Activated T-cell treated with anti-CD3 and anti-CD28 coated beads, Interleukin-2, amount 50 U/mL, for 24 hours (primary cell): ENCODE data around the gene ANO4.

Experiments
- DNase-seq: peaks from one replicate; pipeline ENCODE4 v3.0.0-alpha.2; 2020
- H3K27ac Mint-ChIP-seq: 2 replicates; pipeline ENCODE4 v1.8.0; 2020; ENCODE audit warnings: mild to moderate bottlenecking, mixed read lengths
- H3K27me3 Mint-ChIP-seq: 2 replicates; pipeline ENCODE4 v1.8.0; 2020; ENCODE audit warnings: mixed read lengths
- H3K36me3 Mint-ChIP-seq: 2 replicates; pipeline ENCODE4 v1.8.0; 2020; ENCODE audit warnings: low read depth, mixed read lengths
- H3K4me1 Mint-ChIP-seq: 2 replicates; pipeline ENCODE4 v1.8.0; 2020; ENCODE audit warnings: low read depth, mixed read lengths
- H3K4me3 Mint-ChIP-seq: 2 replicates; pipeline ENCODE4 v1.8.0; 2020; ENCODE audit warnings: mild to moderate bottlenecking, moderate library complexity, mixed read lengths
- H3K9me3 Mint-ChIP-seq: 2 replicates; pipeline ENCODE4 v1.8.0; 2020; ENCODE audit warnings: mixed read lengths

ANO4 gene

DNA sequence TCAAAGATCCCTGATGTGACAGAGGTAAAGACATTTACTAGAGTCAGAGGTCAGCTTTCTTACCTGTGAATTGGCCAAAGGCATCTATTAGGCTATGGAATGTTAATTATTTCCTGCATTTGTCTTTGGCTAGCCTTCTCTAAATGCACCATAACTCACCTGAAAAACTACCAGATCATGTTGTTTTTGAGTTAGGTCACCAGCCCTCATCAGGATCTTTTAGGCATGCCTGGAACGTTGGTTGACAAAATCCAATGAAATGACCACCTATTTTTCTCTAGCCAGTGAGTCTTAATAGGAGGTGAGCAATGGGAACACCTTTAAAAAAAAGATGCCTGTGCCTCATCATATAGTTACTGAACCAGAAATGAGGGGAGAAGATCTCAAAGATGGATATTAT, 46.2 kb downstream of the ANO4 start:
- H3K27me3 Mint-ChIP-seq, result no peaks in the 10 kb centered on the region
- no peak overlapping the region for H3K4me3 Mint-ChIP-seq
- no peak for DNase-seq
- no peak overlapping the region for H3K27ac Mint-ChIP-seq
- peaks cover 3% of the 10 kb centered on the region for H3K9me3 Mint-ChIP-seq
- no peaks in the 10 kb centered on the region for H3K36me3 Mint-ChIP-seq
- no peaks in the 10 kb centered on the region for H3K4me1 Mint-ChIP-seq

DNA sequence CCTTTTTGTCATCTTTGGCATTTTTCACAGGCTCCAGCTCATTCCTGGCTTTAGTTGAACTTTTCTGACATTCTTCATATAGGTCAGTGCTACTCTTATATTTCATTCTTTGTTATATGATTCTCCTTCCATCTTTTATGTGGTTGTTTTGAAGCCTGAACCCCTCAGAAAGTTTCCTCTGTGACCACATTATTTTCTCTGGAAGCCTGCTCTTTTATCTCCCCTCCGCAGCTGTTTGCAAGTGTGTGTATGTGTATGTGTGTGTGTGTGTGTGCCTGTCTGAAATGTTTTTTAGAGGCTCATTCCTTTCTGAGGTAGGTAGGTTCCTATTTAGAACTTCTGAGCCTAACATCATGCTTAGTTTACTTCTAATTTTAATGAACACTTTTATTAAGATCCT, 47.6 kb downstream of the ANO4 start:
- H3K27me3 Mint-ChIP-seq, result no peaks in the 10 kb centered on the region
- no peak overlapping the region for H3K4me3 Mint-ChIP-seq
- H3K27ac Mint-ChIP-seq, result no peak overlapping the region
- DNase-seq, result no peak
- H3K9me3 Mint-ChIP-seq, result peaks cover 3% of the 10 kb centered on the region
- no peaks in the 10 kb centered on the region for H3K4me1 Mint-ChIP-seq
- H3K36me3 Mint-ChIP-seq, result no peaks in the 10 kb centered on the region

DNA sequence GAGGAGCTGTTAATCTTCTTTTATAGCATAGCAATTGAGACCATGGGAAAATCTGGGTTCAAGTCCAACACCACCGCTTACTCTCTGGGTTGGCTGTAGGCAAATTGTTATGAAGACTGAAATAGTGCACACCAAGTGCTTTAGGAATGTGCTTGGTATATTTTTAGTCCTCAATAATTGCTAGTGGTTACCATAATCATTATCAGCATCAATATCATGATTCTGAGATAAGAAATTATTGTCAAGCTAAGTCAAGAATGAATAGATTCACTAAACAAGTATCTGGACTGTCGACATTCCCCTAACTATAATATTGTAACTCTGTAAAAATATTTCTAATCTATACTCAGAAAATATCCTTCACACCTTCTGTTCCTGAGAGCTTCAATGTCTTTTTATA, 48.5 kb downstream of the ANO4 start:
- H3K4me1 Mint-ChIP-seq, result no peaks in the 10 kb centered on the region

DNA sequence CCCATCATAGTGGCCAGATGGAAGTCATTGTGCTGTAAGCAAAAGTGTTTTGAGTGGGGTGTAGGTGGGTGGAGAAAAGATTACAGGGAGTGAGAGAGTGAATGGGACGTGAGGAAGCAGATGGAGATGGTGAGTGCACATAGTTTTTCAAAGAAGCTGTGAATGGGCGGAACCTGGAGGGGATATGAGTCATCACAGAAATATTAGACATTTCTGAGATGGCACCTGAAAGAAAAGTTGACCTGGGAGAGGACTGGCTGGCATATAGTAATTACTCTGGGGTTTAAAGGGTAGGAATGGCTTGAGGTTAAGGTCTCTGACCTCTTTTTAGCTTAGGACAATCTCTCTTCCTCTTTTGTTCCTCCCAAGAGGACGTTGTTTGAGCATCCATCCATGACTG, 50.5 kb downstream of the ANO4 start:
- H3K27ac Mint-ChIP-seq, result no peak overlapping the region
- H3K36me3 Mint-ChIP-seq, result no peaks in the 10 kb centered on the region
- no peaks in the 10 kb centered on the region for H3K4me1 Mint-ChIP-seq
- no peak for DNase-seq
- no peak overlapping the region for H3K4me3 Mint-ChIP-seq
- no peaks in the 10 kb centered on the region for H3K27me3 Mint-ChIP-seq
- H3K9me3 Mint-ChIP-seq, result peaks cover 3% of the 10 kb centered on the region

More for the DNA sequence above, 48.5 kb downstream of the ANO4 start:
- Mint-ChIP-seq H3K9me3 (peaks cover 3% of the 10 kb centered on the region), H3K27me3 (no peaks in the 10 kb centered on the region), H3K4me3 (no peak overlapping the region), H3K27ac (no peak overlapping the region), H3K36me3 (no peaks in the 10 kb centered on the region)
- DNase-seq, result no peak

DNA sequence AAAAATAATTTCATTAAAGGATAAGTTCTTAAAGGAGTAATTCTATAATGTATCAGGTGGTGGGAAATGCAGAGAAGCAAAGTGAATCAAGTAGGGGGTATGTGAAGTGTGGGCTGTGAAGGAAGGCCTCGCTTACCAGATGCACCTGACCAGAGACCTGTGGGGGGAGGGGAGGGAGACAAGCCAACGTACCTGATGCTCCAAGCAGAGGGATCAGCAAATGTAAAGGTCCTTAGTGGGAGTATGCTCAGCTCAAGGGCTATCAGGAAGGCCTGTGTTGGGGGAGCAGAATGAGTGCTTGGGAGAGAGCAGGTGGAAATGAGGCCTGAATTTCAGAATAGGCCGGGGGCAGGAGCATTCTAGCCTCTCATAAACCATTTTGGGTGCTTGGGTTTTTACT, 57.1 kb downstream of the ANO4 start:
- Mint-ChIP-seq H3K27ac (no peak overlapping the region), H3K4me1 (no peaks in the 10 kb centered on the region), H3K27me3 (no peaks in the 10 kb centered on the region), H3K4me3 (no peak overlapping the region), H3K9me3 (no peaks in the 10 kb centered on the region), H3K36me3 (no peaks in the 10 kb centered on the region)
- no peak for DNase-seq

DNA sequence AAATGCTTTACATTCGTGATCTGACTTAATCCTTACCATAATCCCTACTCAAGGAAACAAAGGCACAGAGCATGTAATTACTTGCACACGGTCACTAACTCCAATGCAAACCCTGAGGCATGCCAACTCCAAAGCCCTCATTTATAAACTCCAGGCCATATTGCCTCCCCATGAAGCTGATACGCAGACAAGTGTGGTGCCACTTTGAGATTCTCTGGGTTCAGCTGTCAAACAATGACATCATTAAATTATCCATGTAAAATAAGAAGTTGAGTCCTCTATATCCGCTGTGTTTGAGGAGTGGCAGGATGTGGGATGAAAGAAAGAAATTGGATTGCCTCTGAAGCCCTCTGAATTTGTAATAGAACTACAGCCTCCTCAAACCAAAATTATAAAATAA, 62.8 kb downstream of the ANO4 start:
- Mint-ChIP-seq H3K4me3 (no peak overlapping the region), H3K4me1 (no peaks in the 10 kb centered on the region), H3K27ac (no peak overlapping the region), H3K9me3 (no peaks in the 10 kb centered on the region), H3K36me3 (no peaks in the 10 kb centered on the region), H3K27me3 (no peaks in the 10 kb centered on the region)
- no peak for DNase-seq

DNA sequence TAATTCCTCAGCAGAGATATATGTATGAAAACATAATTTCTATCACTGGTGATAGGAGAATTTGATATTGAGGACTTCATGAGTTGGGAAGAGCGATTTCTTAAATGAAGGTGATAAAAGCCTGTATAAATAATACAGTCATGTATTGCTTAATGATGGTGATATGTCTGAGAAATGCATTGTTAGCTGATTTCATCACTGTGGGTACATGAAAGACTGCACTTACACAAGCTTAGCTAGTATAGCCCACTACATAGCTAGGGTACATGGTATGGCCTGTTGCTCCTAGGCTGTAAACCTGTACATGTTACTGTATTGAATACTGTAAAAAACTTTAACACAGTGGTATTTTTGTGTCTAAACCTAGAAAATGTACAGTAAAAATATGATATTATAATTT, 63.4 kb downstream of the ANO4 start:
- no peaks in the 10 kb centered on the region for H3K36me3 Mint-ChIP-seq
- no peak overlapping the region for H3K4me3 Mint-ChIP-seq
- no peaks in the 10 kb centered on the region for H3K27me3 Mint-ChIP-seq
- H3K27ac Mint-ChIP-seq, result no peak overlapping the region
- H3K4me1 Mint-ChIP-seq, result no peaks in the 10 kb centered on the region
- no peaks in the 10 kb centered on the region for H3K9me3 Mint-ChIP-seq
- DNase-seq, result no peak

DNA sequence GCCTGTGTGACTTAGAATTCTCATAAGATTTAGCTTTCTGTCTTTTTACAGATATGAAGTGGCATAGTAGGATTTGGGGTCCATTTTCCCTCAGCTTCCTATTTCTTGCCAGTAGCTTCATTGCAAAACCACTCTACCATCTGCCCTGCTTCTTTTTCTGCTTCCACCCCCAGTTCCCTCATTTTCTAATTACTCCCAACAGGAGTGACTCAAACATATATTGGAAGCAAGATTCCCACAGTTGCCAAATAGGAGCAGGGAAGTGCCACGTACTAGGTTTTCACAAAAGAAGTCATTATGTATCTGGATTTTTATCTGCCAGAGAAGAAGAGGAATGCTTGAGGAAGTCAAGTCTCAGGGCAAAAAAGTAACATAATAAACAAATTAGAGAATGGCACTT, 64.1 kb downstream of the ANO4 start:
- no peaks in the 10 kb centered on the region for H3K36me3 Mint-ChIP-seq
- no peaks in the 10 kb centered on the region for H3K9me3 Mint-ChIP-seq
- H3K27ac Mint-ChIP-seq, result no peak overlapping the region
- no peaks in the 10 kb centered on the region for H3K4me1 Mint-ChIP-seq
- no peaks in the 10 kb centered on the region for H3K27me3 Mint-ChIP-seq
- DNase-seq, result no peak
- H3K4me3 Mint-ChIP-seq, result no peak overlapping the region

DNA sequence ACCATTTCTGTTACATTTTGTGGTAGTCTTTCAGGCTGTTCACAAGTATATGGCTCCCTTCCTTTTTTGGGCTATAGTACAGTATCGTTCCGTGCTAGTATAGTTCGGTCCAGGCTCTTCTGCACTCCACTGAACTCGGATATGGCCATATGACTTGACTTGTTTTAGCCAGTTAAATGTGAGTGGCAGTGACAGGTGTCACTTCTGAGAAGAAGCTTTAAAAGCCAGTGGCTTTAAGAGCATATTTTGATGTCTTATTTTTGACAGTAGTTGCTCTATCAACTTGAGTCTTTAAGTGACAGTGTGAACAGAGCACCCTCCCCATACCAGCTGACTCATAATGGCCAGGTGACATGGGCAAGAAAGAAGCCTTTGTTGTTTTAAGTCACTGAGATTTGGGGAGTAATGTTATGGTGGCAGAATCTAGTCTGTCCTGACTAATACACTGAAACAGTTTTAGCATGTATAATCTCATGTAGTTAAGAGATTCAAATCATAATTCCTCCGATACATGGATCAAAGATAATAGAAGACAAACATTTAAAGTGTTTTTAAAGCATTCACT, 64.6 kb downstream of the ANO4 start:
- H3K9me3 Mint-ChIP-seq, result no peaks in the 10 kb centered on the region
- H3K27ac Mint-ChIP-seq, result no peak overlapping the region
- no peak overlapping the region for H3K4me3 Mint-ChIP-seq
- H3K36me3 Mint-ChIP-seq, result no peaks in the 10 kb centered on the region
- no peaks in the 10 kb centered on the region for H3K27me3 Mint-ChIP-seq
- no peak for DNase-seq
- no peaks in the 10 kb centered on the region for H3K4me1 Mint-ChIP-seq

DNA sequence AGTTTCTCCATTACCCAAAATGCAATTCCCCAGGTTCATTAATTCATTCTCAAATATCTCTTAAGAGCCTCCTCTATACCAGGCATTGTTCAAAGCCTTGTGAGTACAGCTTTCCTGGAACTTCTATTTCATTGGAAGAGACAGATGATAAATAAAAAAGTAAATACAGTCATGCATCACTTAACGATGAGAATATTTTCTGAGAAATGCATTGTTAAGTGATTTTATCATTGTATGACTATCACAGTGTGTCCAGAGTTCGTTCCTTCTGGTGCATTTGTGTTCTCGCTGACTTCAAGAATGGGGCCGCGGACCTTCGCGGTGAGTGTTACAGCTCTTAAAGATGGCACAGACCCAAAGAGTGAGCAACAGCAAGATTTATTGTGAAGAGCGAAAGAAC, 66.0 kb downstream of the ANO4 start:
- Mint-ChIP-seq H3K4me1 (no peaks in the 10 kb centered on the region), H3K27me3 (no peaks in the 10 kb centered on the region), H3K36me3 (no peaks in the 10 kb centered on the region), H3K9me3 (no peaks in the 10 kb centered on the region), H3K4me3 (no peak overlapping the region), H3K27ac (no peak overlapping the region)
- no peak for DNase-seq

DNA sequence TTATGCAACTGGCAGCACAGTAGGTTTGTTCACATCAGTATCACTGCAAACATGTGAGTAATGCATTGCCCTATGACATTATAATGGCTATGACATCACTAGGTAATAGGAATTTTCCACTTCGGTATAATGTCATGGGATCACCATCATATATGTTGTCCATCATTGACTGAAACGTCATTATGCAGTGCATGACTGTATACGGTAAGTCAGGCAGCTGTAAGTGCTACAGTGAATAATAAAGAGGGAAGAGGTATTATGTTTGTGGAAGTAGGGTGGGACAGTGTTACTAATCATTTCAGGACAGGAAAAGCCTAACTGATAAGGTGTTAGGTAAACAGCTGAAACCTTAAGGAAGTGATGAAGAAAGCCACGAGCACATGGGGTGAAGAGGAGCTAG, 68.1 kb downstream of the ANO4 start:
- DNase-seq, result no peak
- Mint-ChIP-seq H3K4me3 (no peak overlapping the region), H3K36me3 (no peaks in the 10 kb centered on the region), H3K27me3 (no peaks in the 10 kb centered on the region), H3K9me3 (no peaks in the 10 kb centered on the region), H3K4me1 (no peaks in the 10 kb centered on the region), H3K27ac (no peak overlapping the region)

DNA sequence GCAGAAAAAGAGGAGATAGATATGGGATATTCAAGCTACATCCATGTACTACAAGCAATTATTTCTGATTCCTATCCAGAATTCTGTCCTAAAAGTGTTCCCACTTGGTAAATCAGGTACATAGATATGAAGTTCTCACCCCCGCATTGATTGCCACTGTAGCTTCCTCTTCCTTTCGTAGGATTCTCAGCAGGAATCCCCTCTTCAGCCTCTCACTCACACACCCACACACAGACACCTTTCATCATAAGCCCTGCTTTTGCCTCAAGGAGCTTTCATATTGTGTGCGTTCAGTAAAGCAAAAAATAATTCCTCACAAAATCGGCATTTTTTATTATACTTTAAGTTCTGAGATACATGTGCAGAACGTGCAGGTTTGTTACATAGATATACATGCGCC, 69.8 kb downstream of the ANO4 start:
- Mint-ChIP-seq H3K27me3 (no peaks in the 10 kb centered on the region), H3K36me3 (no peaks in the 10 kb centered on the region), H3K27ac (no peak overlapping the region), H3K9me3 (no peaks in the 10 kb centered on the region), H3K4me3 (no peak overlapping the region), H3K4me1 (no peaks in the 10 kb centered on the region)
- no peak for DNase-seq

DNA sequence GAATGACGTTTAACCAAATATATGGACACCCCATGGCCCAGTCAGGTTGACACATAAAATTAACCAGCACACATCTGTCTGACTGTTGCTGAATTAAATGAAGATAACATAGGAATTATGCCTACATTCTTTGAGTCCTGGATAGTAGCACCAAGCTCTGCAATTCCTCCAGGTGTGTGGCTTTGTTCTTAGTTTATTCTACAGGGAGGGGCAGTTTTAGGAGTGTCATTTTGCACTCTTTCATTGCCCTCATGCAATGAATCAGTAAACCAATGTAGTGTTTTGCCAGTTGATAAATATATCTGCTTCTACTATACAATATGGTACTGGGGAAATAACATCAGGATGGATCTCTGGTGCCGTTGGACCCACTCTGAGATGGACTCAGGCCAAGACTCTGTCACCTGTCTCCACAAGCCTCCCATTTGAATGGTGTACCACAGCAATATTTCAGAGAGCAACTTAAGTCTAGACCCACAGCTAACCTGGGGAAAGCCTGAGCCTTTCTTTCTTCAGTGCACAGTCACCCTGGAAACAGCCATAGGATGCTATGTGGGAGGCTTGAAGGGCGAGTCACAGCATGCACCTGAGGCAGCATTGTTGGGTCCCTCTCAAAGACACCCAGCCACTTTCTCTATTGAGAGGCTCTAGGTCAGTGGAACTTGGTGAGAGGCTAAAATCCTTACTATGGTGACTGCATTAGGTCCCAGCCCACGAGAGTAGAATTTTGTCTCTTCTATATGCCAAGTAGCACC, 73.2 kb downstream of the ANO4 start:
- no peaks in the 10 kb centered on the region for H3K4me1 Mint-ChIP-seq
- H3K27me3 Mint-ChIP-seq, result no peaks in the 10 kb centered on the region
- H3K9me3 Mint-ChIP-seq, result peaks cover under 1% of the 10 kb centered on the region

DNA sequence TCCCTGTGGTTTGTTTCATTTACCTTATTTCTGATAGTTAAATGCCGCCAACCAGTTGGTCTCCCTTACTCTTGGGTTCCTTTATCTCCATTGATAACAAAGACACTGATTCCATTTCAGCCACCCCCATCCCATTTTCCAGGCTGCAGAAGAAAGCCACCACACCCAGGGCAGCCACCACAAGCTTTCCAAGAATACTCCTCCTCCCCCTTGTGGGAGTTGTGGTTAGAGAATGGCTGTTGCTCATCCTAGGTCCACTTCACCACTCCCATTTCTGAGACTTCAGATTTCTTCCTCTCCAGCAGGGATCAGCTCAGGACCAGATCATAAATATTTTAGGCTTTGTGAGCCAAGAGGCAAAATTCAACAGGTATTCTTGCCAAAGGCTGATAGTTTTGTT, 73.9 kb downstream of the ANO4 start:
- Mint-ChIP-seq H3K27me3 (no peaks in the 10 kb centered on the region), H3K4me3 (no peak overlapping the region), H3K36me3 (no peaks in the 10 kb centered on the region), H3K9me3 (peaks cover 7% of the 10 kb centered on the region), H3K4me1 (no peaks in the 10 kb centered on the region), H3K27ac (no peak overlapping the region)
- no peak for DNase-seq

More for the DNA sequence above, 73.2 kb downstream of the ANO4 start:
- DNase-seq, result no peak
- Mint-ChIP-seq H3K27ac (no peak overlapping the region), H3K4me3 (no peak overlapping the region), H3K36me3 (no peaks in the 10 kb centered on the region)

DNA sequence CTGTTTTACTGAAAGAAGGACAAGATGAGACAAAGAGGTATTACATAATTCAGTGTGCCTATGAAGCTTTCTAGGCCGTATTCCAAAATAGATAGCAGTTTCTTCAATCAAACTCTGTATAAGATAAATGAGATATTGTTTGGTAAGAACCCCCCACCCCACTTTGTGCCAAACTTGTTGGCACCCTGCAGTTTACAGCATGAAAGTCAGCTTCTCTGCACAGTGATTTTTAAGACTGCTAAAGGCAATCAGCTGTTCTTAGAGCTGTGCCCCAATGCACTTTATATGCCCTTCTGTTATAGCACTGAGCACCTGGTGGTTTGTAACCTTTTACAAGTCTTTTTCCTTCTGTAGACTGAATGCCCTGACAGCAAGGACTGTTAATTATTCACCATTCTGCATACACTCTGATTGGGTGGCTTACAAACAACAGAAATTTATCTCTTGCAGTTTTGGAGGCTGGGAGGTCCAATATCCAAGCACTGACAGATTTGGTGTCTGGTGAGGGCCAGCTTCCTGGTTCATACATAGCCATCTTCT, 76.7 kb downstream of the ANO4 start:
- H3K4me1 Mint-ChIP-seq, result no peaks in the 10 kb centered on the region
- H3K36me3 Mint-ChIP-seq, result no peaks in the 10 kb centered on the region
- no peak overlapping the region for H3K4me3 Mint-ChIP-seq
- no peaks in the 10 kb centered on the region for H3K27me3 Mint-ChIP-seq
- no peak for DNase-seq
- H3K9me3 Mint-ChIP-seq, result peaks cover 12% of the 10 kb centered on the region
- H3K27ac Mint-ChIP-seq, result no peak overlapping the region
